Stimulated activated naive B cell treated with anti-CD40 and anti-IgM and Interleukin-4, amounts not matched to agents 10 μg/mL and 1 μg/mL and 100 μg/mL, for 72 hours (primary cell): ENCODE data around the gene SMARCA1.

Source experiments
- ATAC-seq, 2 donors: fragments of 150-1000 bp; cut with Tn5 transposase; replicated peaks; 2 replicates each; pipeline ENCODE4 v1.10.0; 2021; ENCODE audit warnings: moderate library complexity in 1 of 2
- DNase-seq: peaks from one replicate; pipeline ENCODE4 v3.0.0; 2021
- H3K27ac Mint-ChIP-seq: one replicate; pipeline ENCODE4 v1.8.0; 2022; ENCODE audit warnings: mild to moderate bottlenecking, mixed read lengths
- H3K27me3 Mint-ChIP-seq, 2 donors: one replicate each; pipeline ENCODE4 v1.8.0; 2022; ENCODE audit warnings: mixed read lengths in 2 of 2
- H3K36me3 Mint-ChIP-seq, 2 donors: one replicate each; pipeline ENCODE4 v1.8.0; 2022; ENCODE audit warnings: mixed read lengths in 2 of 2, mild to moderate bottlenecking in 1 of 2
- H3K4me1 Mint-ChIP-seq, 2 donors: one replicate each; pipeline ENCODE4 v1.8.0; 2022; ENCODE audit warnings: mixed read lengths in 2 of 2, mild to moderate bottlenecking in 1 of 2
- H3K4me3 Mint-ChIP-seq, 2 donors: one replicate each; pipeline ENCODE4 v1.8.0; 2022; ENCODE audit warnings: mild to moderate bottlenecking in 2 of 2, mixed read lengths in 2 of 2, moderate library complexity in 1 of 2
- H3K9me3 Mint-ChIP-seq, 2 donors: one replicate each; pipeline ENCODE4 v1.8.0; 2022; ENCODE audit warnings: mixed read lengths in 2 of 2, mild to moderate bottlenecking in 1 of 2

SMARCA1 gene

GRCh38 chrX:129520151-129520550, 3.1 kb downstream of the SMARCA1 start:
- Mint-ChIP-seq H3K27me3 (peaks cover 9 to 18% of the 10 kb centered on the region in 2 donors), H3K36me3 (peaks cover 0 to 3% of the 10 kb centered on the region in 2 donors), H3K4me3 (no peak overlapping the region), H3K9me3 (peaks cover 0 to 3% of the 10 kb centered on the region in 2 donors), H3K27ac (no peak overlapping the region), H3K4me1 (peaks cover 0 to 5% of the 10 kb centered on the region in 2 donors)
- ATAC-seq: no peak
- DNase-seq: no peak

- Mint-ChIP-seq H3K27ac (no peak overlapping the region), H3K4me1 (no peaks in the 10 kb centered on the region), H3K36me3 (no peaks in the 10 kb centered on the region), H3K9me3 (no peaks in the 10 kb centered on the region), H3K4me3 (no peak overlapping the region), H3K27me3 (peaks cover 6% of the 10 kb centered on the region in 2 donors)
- ATAC-seq: no peak
- no peak for DNase-seq
Observed at GRCh38 chrX:129516402-129516801, 6.9 kb downstream of the SMARCA1 start.

- Mint-ChIP-seq H3K27me3 (peaks cover 6% of the 10 kb centered on the region in 2 donors), H3K4me1 (no peaks in the 10 kb centered on the region), H3K27ac (no peak overlapping the region), H3K4me3 (no peak overlapping the region), H3K9me3 (no peaks in the 10 kb centered on the region), H3K36me3 (no peaks in the 10 kb centered on the region)
- DNase-seq (no peak), ATAC-seq (no peak)
Observed at GRCh38 chrX:129512409-129512808, 10.9 kb downstream of the SMARCA1 start.

DNA sequence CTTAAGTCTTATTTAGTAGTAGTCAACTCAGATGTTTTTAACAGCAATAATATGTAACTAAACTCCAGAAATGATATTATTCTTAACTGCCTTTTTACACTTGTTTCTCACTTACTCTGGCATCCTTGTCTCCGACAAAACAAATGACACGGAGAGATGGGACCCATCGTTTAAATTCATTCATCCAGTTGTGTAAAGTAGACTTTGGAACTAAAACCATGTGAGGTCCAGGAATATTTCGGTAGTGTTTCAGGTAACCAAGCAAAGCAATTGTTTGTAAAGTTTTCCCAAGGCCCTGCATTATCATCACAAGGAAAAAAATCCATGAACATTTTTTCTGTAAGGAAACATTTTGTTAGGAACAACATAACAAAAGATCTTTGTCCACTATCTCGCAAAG, 11.6 kb downstream of the SMARCA1 start:
- DNase-seq: no peak
- Mint-ChIP-seq H3K36me3 (no peaks in the 10 kb centered on the region), H3K4me1 (no peaks in the 10 kb centered on the region), H3K4me3 (no peak overlapping the region), H3K9me3 (no peaks in the 10 kb centered on the region), H3K27me3 (peaks cover 6% of the 10 kb centered on the region in 2 donors), H3K27ac (no peak overlapping the region)
- no peak for ATAC-seq

- no peak overlapping the region for H3K4me3 Mint-ChIP-seq
- no peaks in the 10 kb centered on the region for H3K9me3 Mint-ChIP-seq
- no peak overlapping the region for H3K27ac Mint-ChIP-seq
- H3K27me3 Mint-ChIP-seq: peaks cover 6% of the 10 kb centered on the region in 2 donors
- no peak for DNase-seq
- no peak for ATAC-seq
- H3K36me3 Mint-ChIP-seq: no peaks in the 10 kb centered on the region
- H3K4me1 Mint-ChIP-seq: no peaks in the 10 kb centered on the region
Observed at GRCh38 chrX:129510331-129510730, 13.0 kb downstream of the SMARCA1 start.

- ATAC-seq (no peak), DNase-seq (no peak)
- Mint-ChIP-seq H3K27ac (no peak overlapping the region), H3K27me3 (peaks cover 0 to 7% of the 10 kb centered on the region in 2 donors), H3K36me3 (no peaks in the 10 kb centered on the region), H3K9me3 (no peaks in the 10 kb centered on the region), H3K4me3 (no peak overlapping the region), H3K4me1 (no peaks in the 10 kb centered on the region)
Observed at GRCh38 chrX:129497146-129497843, 26.0 kb downstream of the SMARCA1 start.

GRCh38 chrX:129496625-129497024, 26.7 kb downstream of the SMARCA1 start:
- H3K36me3 Mint-ChIP-seq: no peaks in the 10 kb centered on the region
- no peak overlapping the region for H3K4me3 Mint-ChIP-seq
- peaks cover 0 to 7% of the 10 kb centered on the region in 2 donors for H3K27me3 Mint-ChIP-seq
- H3K4me1 Mint-ChIP-seq: no peaks in the 10 kb centered on the region
- ATAC-seq: no peak
- no peak overlapping the region for H3K27ac Mint-ChIP-seq
- H3K9me3 Mint-ChIP-seq: no peaks in the 10 kb centered on the region
- DNase-seq: no peak

DNA sequence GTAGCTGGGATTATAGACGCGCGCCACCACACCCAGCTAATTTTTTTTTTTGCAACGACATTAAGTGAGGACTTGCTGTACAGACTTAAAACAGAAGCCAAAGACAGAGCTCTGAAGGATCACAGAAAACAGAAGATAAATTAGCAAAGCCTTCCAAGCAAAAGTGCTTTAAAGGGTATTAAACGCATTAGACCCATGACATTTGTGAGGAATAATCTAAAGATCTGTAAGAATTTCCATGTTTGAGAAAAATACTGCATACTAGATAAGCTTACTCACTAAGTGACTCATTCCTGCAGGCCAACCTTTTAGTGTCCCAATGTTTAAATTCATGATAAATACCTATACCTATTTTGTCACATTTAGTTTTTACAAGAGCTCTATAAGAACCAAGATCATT, 27.4 kb downstream of the SMARCA1 start:
- Mint-ChIP-seq H3K4me1 (no peaks in the 10 kb centered on the region), H3K36me3 (no peaks in the 10 kb centered on the region), H3K27me3 (peaks cover 0 to 7% of the 10 kb centered on the region in 2 donors), H3K4me3 (no peak overlapping the region), H3K9me3 (no peaks in the 10 kb centered on the region), H3K27ac (no peak overlapping the region)
- DNase-seq (no peak), ATAC-seq (no peak)

DNA sequence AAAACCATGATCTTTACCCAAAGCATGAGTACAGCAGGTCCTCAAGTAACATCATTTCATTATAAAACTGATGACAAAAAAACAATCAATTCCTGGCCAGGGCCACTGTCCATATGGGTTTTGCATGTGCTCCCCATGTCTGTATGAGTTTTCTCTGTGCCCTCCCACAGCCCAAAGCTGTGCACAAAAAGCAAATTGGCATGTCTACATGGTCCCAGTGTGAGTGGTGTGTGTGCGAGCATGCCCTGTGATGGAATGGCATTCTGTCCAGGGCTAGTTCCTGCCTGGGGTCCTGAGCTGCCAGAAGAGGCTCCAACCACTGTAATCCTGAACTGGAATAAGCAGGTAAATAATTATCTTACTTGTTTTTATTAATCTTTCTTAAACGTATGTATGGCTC, 28.4 kb downstream of the SMARCA1 start:
- ATAC-seq: no peak

GRCh38 chrX:129493643-129494042, 29.6 kb downstream of the SMARCA1 start:
- no peaks in the 10 kb centered on the region for H3K4me1 Mint-ChIP-seq
- H3K27me3 Mint-ChIP-seq: peaks cover 0 to 7% of the 10 kb centered on the region in 2 donors
- no peak overlapping the region for H3K27ac Mint-ChIP-seq
- H3K4me3 Mint-ChIP-seq: no peak overlapping the region
- ATAC-seq (no peak), DNase-seq (no peak)
- H3K9me3 Mint-ChIP-seq: no peaks in the 10 kb centered on the region
- H3K36me3 Mint-ChIP-seq: no peaks in the 10 kb centered on the region

More for the DNA sequence above, 28.4 kb downstream of the SMARCA1 start:
- peaks cover 0 to 7% of the 10 kb centered on the region in 2 donors for H3K27me3 Mint-ChIP-seq
- no peak for DNase-seq
- no peaks in the 10 kb centered on the region for H3K36me3 Mint-ChIP-seq
- H3K4me3 Mint-ChIP-seq: no peak overlapping the region
- H3K9me3 Mint-ChIP-seq: no peaks in the 10 kb centered on the region
- no peak overlapping the region for H3K27ac Mint-ChIP-seq
- no peaks in the 10 kb centered on the region for H3K4me1 Mint-ChIP-seq

GRCh38 chrX:129490330-129490729, 33.0 kb downstream of the SMARCA1 start:
- no peak for DNase-seq
- no peak for ATAC-seq
- Mint-ChIP-seq H3K4me3 (no peak overlapping the region), H3K27ac (no peak overlapping the region), H3K36me3 (no peaks in the 10 kb centered on the region), H3K9me3 (no peaks in the 10 kb centered on the region), H3K27me3 (no peaks in the 10 kb centered on the region), H3K4me1 (no peaks in the 10 kb centered on the region)

- Mint-ChIP-seq H3K4me1 (no peaks in the 10 kb centered on the region), H3K27me3 (no peaks in the 10 kb centered on the region), H3K9me3 (no peaks in the 10 kb centered on the region), H3K27ac (no peak overlapping the region), H3K4me3 (no peak overlapping the region), H3K36me3 (no peaks in the 10 kb centered on the region)
- no peak for DNase-seq
- ATAC-seq: no peak
Observed at GRCh38 chrX:129488359-129488758, 34.9 kb downstream of the SMARCA1 start.

GRCh38 chrX:129480889-129481288, 42.4 kb downstream of the SMARCA1 start:
- no peaks in the 10 kb centered on the region for H3K27me3 Mint-ChIP-seq

GRCh38 chrX:129478516-129478915, 44.8 kb downstream of the SMARCA1 start:
- Mint-ChIP-seq H3K9me3 (no peaks in the 10 kb centered on the region), H3K27ac (no peak overlapping the region), H3K4me3 (no peak overlapping the region), H3K4me1 (no peaks in the 10 kb centered on the region), H3K27me3 (no peaks in the 10 kb centered on the region), H3K36me3 (no peaks in the 10 kb centered on the region)
- DNase-seq (no peak), ATAC-seq (no peak)

More at GRCh38 chrX:129480889-129481288, 42.4 kb downstream of the SMARCA1 start:
- no peaks in the 10 kb centered on the region for H3K4me1 Mint-ChIP-seq
- no peak overlapping the region for H3K4me3 Mint-ChIP-seq
- ATAC-seq: no peak
- DNase-seq: no peak
- no peaks in the 10 kb centered on the region for H3K36me3 Mint-ChIP-seq
- no peaks in the 10 kb centered on the region for H3K9me3 Mint-ChIP-seq
- H3K27ac Mint-ChIP-seq: no peak overlapping the region

GRCh38 chrX:129472116-129472515, 51.2 kb downstream of the SMARCA1 start:
- Mint-ChIP-seq H3K27me3 (peaks cover 0 to 4% of the 10 kb centered on the region in 2 donors), H3K27ac (no peak overlapping the region), H3K4me1 (no peaks in the 10 kb centered on the region), H3K36me3 (no peaks in the 10 kb centered on the region), H3K9me3 (no peaks in the 10 kb centered on the region), H3K4me3 (no peak overlapping the region)
- ATAC-seq (no peak), DNase-seq (no peak)
